ENCODE measurements around the gene FOXO3B.
"Not testable (repeated sequence)": the region's sequence is repeated elsewhere in the genome, so short reads cannot be mapped to it uniquely, and the experiment has no call there.

FOXO3B gene

GRCh38 chr17:18650094-18650493 is 32.0 kb downstream of the FOXO3B start:
- not testable (repeated sequence) for DNase-seq (ENCODE audit: low read depth in 2 of 2)

- not testable (repeated sequence) for DNase-seq (ENCODE audit: low read depth in 2 of 2)
These were observed 37.8 kb downstream of the FOXO3B start, which contains the start of gene TBC1D28 for GRCh38 chr17:18644291-18644690. TBC1D28 (minus strand) TSS chr17:18644391; CDS start chr17:18641352, 3,039 bp downstream.

- not testable (repeated sequence) for DNase-seq (ENCODE audit: low read depth in 2 of 2)
These were observed 39.0 kb downstream of the FOXO3B start for GRCh38 chr17:18643124-18643523.

GRCh38 chr17:18638357-18638756 is 43.8 kb downstream of the FOXO3B start:
- DNase-seq (ENCODE audit: low read depth in 2 of 2), result not testable (repeated sequence)

- DNase-seq (ENCODE audit: low read depth in 2 of 2), result not testable (repeated sequence)
These were observed 45.9 kb downstream of the FOXO3B start for GRCh38 chr17:18636237-18636636.

GRCh38 chr17:18635773-18636172 is 46.3 kb downstream of the FOXO3B start:
- not testable (repeated sequence) for DNase-seq (ENCODE audit: low read depth in 2 of 2)

- not testable (repeated sequence) for DNase-seq (ENCODE audit: low read depth in 2 of 2)
These were observed 47.4 kb downstream of the FOXO3B start for GRCh38 chr17:18634550-18635263.

Data from stimulated activated CD4-positive, alpha-beta T cell treated with anti-CD3 and anti-CD28 coated beads, Interleukin-4, amount 100 ng/mL, for 48 hours (primary cell).